ENCODE measurements around the gene RERE.
"Not testable (repeated sequence)": the region's sequence is repeated elsewhere in the genome, so short reads cannot be mapped to it uniquely, and the experiment has no call there.

RERE gene

DNA sequence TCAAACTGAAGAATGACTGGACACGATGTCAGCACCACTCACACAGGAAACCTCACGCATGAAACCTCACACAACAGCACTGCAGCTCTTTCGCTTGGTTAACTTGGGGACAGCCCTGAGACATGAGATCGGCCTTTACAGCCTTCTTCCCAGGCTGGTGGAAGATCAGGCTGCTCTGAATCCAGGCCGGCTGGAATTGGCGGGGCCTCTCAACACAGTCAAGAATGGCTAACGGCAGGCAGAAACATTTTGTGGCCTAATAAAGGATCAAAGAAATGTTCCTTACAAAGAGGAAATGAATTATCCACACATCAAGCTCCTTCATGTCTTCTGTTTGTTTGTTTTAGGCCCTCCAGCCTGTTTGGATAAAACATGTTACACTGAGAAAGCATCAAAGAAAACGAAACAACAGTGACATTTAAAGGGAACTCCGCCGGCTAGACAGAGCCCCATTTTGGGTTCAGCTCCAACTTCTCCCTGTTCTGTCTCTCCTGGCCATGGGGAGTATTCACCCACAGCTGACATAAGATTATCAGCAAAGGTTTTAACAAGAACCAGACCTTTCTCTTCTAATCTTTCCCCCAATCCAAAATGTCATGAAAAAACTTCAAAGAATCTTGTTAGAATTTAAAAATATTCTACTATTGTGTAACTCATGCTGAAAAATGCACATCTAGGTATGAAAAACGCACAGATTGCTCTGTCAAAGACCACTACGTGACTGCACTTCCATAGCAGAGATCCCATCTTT lies 368.4 kb downstream of the RERE start:
- no peak for DNase-seq (ENCODE audit: low spot score)

DNA sequence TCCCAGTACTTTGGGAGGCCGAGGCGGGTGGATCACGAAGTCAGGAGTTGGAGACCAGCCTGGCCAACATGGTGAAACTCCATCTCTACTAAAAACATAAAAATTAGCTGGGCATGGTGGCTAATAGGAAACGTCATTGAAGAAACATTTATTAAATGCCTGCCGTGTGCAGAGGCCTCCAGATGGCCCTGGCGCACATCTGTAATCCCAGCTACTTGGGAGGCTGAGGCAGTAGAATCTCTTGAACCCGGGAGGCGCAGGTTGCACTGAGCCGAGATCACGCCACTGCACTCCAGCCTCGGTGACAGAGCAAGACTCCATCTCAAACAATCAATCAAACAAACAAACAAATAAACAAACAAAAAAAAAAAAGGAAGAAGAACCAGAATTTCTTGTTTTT lies 368.9 kb downstream of the RERE start:
- not testable (repeated sequence) for DNase-seq (ENCODE audit: low spot score)

DNA sequence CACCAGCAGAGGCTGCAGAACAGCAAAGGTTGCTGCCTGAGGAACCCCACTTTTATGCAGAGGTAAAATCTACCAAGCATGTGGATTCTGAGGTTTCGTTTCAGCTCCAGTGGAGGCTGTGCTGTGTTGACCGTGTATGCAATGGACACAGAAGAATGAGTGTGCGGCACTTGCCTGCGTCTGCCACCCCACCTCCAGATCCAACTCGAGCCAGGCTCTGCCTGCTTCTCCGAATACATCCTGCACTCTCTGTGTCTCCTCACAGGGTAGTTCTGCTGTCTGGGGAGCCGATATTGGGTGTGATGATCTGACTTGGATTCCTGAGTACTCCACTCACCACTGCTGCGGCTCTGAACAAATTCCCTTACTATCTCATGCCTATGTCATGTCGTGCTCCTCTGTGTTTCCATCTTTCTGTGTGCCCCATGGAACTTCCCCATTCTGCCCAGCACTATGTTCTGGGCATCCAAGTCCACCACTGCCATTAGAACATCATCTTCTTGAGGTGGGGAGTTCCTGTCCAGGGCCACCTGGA lies 369.8 kb downstream of the RERE start:
- DNase-seq (ENCODE audit: low spot score), result no peak

GRCh38 chr1:8446119-8446518 lies 371.3 kb downstream of the RERE start:
- not testable (repeated sequence) for DNase-seq (ENCODE audit: low spot score)

DNA sequence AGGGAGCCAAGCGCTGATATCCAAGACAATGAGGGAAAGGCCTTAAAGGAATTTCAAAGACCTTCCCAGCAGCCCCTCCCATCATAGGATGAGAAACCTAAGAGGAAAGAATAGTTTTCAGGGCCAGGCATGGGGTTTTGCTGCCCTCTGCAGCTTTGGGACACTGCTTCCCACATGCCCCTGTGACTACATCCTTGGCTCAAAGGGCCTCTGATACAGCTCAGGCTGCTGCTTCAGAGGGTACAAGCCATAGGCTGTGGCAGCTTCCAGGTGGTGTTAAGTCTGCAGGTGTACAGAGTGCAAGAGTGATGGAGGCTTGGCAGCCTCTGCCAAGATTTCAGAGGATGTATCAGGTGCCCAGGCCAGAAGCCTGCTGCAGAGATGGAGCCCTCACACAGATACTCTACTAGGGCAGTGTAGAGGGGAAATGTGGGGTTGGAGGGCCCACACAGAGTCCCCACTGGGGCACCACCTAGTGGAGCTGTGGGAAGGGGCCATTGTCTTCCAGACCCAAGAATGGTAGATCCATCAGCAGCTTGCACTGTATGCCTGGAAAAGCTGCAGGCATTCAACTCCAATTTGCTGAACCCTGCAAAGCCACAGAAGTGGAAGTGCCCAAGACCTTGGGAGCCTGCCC lies 373.8 kb downstream of the RERE start:
- no peak for DNase-seq (ENCODE audit: low spot score)

DNA sequence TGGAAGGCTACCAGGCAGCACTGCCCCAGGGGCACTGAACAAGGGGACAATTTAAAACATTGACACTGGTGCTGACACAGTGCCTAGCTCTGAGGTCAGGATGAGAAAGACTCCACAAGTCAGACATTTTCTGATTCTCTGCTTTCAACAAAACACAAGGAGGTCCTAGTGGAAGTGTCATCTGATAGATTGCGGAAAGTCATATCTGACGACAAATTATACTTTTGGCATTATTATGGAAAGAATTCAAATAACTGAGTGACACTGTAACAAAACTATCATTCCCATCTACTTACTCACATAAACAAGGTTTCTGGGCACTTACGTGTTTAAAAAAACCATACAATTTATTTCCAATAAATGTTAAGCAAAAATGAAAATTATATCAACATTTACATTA lies 376.0 kb downstream of the RERE start:
- no peak for DNase-seq (ENCODE audit: low spot score)

DNA sequence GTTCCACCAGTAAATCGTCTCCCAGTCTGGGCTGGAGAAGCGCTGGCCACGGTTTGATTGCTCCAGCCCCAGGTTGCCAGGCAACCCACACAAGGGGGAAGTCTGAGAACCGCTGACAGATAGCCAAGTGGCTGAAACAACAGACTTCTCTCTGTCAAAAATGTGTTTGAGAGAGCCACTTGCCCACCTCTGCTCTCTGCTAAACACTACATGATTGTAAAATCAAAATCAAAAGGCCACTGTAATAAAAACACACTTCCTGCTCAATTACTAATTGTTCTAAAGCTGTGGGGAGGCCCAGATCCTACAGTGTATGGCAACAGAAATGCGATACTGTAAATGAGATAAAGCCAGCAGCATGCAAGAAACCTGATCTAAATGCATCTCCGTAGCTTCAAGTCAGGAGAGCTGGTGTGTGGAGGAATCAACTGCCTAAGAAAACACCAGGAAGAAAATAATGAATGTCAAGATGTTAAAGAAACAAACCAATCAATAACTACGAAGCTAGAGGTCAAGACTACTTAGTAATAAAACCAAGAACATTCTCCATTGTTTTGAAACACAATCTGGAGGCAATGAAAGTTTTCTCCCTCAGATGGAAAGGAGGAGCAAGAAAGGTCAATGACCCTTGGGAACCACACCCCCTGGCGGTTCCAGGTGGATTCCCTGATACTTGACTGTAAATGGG lies 378.3 kb downstream of the RERE start:
- DNase-seq (ENCODE audit: low spot score), result no peak

DNA sequence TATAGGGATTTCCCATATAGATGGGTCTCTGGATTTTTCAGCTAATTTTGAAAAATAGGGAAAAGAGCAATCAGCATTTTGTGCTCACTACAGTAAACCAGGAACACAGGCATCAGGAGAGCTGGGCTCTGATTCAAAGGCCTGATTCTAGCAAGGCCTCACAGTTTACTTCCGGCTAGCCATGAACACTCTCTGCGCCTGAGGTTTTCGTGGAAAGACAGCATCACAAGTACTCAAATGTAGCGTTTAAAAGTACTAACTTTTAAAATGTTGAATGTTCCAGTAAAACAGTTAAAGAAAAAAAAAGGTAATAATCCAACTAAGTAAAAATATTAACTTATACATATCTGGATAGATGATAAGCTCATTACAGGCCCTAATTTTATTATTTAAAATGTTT lies 379.0 kb downstream of the RERE start:
- DNase-seq (ENCODE audit: low spot score), result no peak

DNA sequence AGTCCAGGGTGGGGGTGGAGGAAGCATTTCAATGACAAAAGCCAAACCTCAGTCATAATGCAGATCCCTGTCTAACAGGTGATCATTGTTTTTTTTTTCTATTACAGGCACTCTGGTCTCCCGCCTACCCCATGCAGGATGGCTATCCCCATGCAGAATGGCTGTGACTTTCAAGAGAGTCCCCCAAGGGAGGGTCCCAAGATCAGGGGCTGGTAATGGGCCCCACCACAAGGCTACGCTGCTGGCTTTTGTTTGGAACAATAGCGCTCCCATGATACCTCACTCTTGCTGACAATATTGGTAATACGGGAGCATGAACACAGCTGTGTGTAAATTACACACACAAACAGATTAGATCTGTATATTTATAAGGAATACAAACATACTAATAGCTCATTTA lies 380.1 kb downstream of the RERE start:
- no peak for DNase-seq (ENCODE audit: low spot score)

- DNase-seq (ENCODE audit: low spot score), result no peak
Observed at GRCh38 chr1:8435569-8436071, 381.8 kb downstream of the RERE start.

GRCh38 chr1:8434101-8434500 lies 383.3 kb downstream of the RERE start:
- DNase-seq (ENCODE audit: low spot score), result no peak

- DNase-seq (ENCODE audit: low spot score), result no peak
Observed at GRCh38 chr1:8431784-8432183, 385.7 kb downstream of the RERE start.

GRCh38 chr1:8431019-8431418 lies 386.4 kb downstream of the RERE start:
- DNase-seq (ENCODE audit: low spot score), result no peak

DNA sequence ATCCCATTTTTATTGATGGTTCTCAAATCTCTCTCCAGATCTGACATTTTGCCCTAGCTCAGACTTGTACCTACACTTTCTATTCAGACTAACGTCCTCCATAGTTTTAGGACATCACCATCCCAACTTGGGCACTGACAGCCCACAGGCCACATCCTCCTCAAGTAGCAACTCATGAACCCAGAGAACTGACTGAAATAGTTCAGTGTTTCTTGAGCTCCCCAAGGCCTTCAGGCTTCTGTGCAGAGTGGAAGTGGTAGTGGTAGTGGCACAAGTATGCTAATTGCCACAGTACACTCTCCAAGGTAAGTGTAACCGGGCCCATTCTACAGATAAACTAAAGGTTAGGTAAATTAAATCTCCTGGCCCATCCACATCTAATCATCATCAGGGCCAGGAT lies 387.0 kb downstream of the RERE start:
- DNase-seq (ENCODE audit: low spot score), result no peak

DNA sequence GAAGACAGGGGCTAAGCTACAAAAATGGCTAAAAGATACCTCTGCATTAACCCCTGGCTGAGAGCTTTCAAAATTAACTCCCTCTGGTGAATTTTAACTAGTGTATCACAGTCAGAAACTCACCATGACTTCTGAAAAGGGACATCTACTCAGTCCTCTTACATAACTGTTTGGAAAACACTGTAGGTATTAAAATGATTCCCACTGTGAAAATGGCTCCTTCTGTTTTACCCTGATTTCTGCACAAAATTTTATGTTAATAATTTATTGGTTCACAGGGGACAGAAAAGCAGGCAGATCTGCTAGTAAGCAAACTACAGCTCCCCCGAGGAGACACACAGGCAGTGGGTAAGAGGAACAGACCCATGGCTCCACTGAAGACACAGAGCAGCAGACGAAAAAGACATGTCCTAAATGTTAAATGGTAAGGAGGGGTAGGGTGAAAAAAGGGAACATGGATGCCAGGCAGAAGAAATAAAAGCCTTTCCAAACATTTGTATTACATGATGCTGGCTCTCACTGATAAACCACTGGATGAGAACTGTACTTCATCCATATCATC lies 387.8 kb downstream of the RERE start:
- DNase-seq (ENCODE audit: low spot score), result no peak

DNA sequence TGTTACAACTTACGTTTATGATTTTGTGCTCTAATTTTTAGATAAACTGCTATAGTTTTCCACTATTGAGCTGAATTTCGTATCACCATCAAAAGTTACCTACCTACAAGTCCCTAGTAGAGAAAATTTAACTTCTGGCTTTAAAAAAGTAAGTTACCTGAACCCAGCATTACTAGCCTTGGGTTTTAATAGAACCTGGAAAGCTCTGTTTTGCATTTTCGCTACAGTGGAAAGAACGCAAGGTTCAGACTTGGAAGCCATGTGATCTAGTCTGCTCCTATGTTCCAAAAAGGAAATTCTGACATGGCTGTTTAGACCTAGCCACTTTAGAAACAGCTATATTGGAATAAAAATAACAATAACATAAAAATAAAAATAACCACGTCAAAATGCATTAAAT lies 389.0 kb downstream of the RERE start:
- no peak for DNase-seq (ENCODE audit: low spot score)

- no peak for DNase-seq (ENCODE audit: low spot score)
Observed at GRCh38 chr1:8427986-8428385, 389.5 kb downstream of the RERE start.

DNA sequence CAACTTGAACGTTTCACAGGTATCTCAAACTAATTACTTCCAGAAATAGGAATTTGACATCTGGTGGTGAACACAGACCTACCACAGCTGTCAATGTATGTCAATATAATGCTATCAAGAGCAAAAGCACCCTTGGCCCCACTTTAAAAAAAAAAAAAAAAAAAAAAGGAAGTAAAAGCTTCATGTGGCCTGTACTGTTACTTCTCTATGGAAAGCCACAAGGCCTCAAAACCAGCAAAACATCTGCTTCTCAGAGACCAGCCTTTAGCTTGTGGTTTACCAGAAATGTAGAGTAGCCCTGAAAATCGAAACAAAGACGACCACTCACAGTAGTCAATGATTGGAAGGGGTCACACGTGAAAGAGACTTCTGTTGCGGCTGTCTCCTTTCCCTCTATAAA lies 389.9 kb downstream of the RERE start:
- DNase-seq (ENCODE audit: low spot score), result no peak

DNA sequence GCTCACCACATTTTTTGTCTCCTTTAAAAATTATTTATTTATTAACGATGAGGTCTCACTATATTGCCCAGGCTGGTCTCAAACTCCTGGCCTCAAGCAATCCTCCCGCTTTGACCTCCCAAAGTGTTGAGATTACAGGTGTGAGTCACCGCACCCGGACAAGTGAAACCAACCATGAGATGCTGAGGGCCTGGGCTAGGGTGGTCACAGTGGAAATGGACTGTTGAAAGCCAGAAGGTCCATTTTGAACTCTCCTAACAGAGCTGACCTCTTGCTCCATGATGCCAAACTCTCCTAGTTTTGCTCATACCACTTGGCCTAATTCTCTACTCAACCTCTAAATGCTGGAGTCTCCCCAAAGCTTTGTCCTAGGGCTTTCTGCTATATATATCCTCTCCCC lies 390.4 kb downstream of the RERE start:
- no peak for DNase-seq (ENCODE audit: low spot score)

- no peak for DNase-seq (ENCODE audit: low spot score)
Observed at GRCh38 chr1:8425781-8426161, 391.7 kb downstream of the RERE start.

DNA sequence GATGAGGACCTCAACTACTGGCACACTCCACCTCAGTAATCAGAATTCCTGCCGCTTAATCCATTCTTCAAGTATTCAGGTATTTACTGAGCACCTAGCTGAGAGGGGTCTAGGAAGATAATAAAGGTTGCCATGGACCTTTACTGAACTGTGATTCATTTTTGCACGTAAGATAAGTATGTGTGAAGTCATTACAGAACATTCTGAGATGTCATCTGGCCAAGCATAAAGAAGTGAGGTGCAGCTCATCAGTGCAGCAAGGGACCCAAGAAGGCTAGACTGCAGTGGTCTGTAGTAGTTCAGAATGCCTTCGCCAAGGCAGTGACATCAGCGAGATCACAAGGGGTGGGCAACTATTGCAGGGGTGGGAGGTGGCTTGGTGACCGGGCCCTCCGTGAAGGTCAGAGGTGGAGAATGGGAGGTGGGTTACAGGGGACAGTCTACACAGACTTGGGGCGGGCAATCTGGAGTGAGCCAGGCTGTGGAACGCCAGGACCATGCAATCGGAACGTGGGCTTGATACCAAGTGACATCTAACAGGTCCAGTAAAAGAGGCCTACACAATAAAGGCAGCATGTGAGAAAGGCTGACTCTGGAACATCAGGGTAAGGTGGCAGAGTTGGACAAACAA lies 392.2 kb downstream of the RERE start:
- DNase-seq (ENCODE audit: low spot score), result no peak

DNA sequence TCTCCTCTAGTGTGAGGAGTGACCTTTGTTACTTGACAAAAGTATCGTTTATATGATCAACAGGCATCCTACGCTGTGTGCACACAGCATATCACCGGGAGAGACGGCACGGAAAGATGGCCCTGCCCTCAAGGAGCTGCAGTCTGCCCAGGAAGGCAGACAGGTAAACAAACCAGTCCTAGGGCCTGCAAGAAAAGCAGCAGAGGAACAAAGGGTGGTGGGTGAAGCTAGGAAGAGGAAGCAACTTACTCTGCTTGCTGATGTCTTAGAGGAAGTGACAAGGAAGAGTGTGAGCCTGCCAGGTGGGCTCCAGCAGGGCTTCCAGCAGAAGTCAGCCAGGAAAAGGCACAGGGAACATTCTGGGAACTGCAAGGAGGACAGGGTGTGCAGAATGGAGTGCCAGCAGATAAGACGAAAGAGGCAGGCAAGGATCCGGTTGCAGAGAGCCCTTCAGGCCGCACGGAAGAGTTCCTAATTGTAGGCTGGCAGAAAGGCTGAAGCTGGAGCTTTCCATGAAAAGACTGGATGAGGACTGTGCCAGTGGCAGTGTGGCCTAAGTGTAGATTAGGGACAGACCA lies 392.8 kb downstream of the RERE start:
- no peak for DNase-seq (ENCODE audit: low spot score)

Measured in RKO (cell line).